Vagina (tissue), 2 donors: ENCODE data around the gene UBP1.
"Not testable (repeated sequence)": the region's sequence is repeated elsewhere in the genome, so short reads cannot be mapped to it uniquely, and the experiment has no call there.

ENCODE experiments used
- CTCF ChIP-seq, 3 experiments: fragments of 450-650 bp in 2 of 3; fragments of 200-600 bp in 1 of 3; sonication (generic) in 1 of 3; IDR thresholded peaks; one replicate each; pipeline ENCODE4 v1.5.1; 2017 to 2019; ENCODE audit warnings: antibody characterized with exemption in 3 of 3, mild to moderate bottlenecking in 2 of 3, moderate library complexity in 2 of 3
- POLR2A ChIP-seq, 2 donors: fragments of 450-650 bp; IDR thresholded peaks; one replicate each; pipeline ENCODE4 v1.6.1; 2017; ENCODE audit warnings: antibody characterized with exemption in 2 of 2, mild to moderate bottlenecking in 2 of 2, moderate library complexity in 2 of 2
- POLR2AphosphoS5 ChIP-seq, 2 donors: sonication (generic); formaldehyde crosslinking; IDR thresholded peaks; one replicate each; pipeline ENCODE4 v1.9.0; 2017; ENCODE audit warnings: antibody characterized with exemption in 2 of 2, mild to moderate bottlenecking in 2 of 2, low read depth in 1 of 2; ENCODE audit not compliant: insufficient read depth in 1 of 2

- not testable (repeated sequence) for TF ChIP-seq CTCF (IDR thresholded peaks at IDR 0.05); POLR2AphosphoS5 (IDR thresholded peaks at IDR 0.05; ENCODE audit: insufficient read depth in 1 of 2, low read depth in 1 of 2); POLR2A (IDR thresholded peaks at IDR 0.05)
These were observed 19.4 kb upstream of the UBP1 start for GRCh38 chr3:33459577-33459976.
